Measurements from ENCODE around the gene TPST1.
A peak's percentile ranks its signal among the peaks of the same experiment; 100 is the strongest.

The TPST1 gene

DNA sequence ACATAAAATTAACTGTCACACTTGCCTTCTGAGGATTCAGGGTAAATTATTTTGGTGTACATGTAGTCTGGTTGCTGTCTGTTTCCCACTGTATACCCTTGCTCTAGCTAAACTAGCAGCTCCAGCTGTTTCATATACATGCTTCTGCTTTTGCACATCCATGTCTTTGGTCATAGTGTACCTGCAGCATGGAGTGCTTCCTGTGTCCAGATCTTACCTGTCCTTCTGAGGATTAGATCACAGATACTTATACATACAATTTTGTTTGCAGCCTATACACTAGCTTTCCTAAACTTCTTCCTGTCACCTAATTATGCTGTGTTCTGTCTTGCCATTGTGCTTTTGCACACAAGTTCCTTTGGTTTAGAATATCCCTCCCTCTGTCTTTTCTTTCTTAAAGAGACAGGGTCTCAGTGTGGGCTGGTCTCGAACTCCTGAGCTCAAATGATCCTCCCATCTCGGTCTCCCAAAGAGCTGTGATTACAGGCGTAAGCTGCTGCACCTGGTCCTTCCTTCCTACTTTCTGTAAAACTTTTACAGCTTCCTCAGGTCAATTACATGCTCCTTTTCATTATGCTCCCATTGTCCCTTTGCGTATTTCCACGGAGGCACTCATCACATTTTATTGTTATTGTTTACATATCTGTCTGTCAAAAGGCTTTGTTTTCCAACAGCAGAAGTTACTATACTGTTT, 33.8 kb downstream of the TPST1 start:
- no peak for DNase-seq (ENCODE audit: low read depth)
- TF ChIP-seq, protein P1, sequence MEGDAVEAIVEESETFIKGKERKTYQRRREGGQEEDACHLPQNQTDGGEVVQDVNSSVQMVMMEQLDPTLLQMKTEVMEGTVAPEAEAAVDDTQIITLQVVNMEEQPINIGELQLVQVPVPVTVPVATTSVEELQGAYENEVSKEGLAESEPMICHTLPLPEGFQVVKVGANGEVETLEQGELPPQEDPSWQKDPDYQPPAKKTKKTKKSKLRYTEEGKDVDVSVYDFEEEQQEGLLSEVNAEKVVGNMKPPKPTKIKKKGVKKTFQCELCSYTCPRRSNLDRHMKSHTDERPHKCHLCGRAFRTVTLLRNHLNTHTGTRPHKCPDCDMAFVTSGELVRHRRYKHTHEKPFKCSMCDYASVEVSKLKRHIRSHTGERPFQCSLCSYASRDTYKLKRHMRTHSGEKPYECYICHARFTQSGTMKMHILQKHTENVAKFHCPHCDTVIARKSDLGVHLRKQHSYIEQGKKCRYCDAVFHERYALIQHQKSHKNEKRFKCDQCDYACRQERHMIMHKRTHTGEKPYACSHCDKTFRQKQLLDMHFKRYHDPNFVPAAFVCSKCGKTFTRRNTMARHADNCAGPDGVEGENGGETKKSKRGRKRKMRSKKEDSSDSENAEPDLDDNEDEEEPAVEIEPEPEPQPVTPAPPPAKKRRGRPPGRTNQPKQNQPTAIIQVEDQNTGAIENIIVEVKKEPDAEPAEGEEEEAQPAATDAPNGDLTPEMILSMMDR (IDR thresholded peaks at IDR 0.05; ENCODE audit: insufficient read depth, low read depth, low read length, missing control alignments) = no peak
- no peak overlapping the region for H3K4me3 ChIP-seq (ENCODE audit: low read length)

DNA sequence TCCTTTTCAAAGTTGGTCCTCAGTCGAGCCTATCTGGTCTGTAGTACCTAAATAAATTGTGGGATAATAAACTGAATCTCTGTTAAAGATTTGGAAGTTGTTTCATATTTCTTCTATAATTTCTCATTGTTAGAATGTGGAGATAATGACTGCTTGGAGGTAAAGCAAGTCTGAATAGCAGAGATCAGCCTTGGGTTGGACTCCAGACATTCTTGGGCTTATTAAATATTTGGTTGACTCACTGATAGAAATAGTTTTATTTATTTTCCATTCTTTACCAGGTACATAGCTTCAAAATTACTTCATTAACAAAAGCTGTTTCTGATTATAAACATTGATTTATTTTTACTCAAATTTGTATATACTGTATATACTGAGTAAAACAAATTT, 34.3 kb downstream of the TPST1 start:
- TF ChIP-seq, protein P1 (IDR thresholded peaks at IDR 0.05; ENCODE audit: insufficient read depth, low read depth, low read length, missing control alignments) = no peak
- no peak for DNase-seq (ENCODE audit: low read depth)
- no peak overlapping the region for H3K4me3 ChIP-seq (ENCODE audit: low read length)

DNA sequence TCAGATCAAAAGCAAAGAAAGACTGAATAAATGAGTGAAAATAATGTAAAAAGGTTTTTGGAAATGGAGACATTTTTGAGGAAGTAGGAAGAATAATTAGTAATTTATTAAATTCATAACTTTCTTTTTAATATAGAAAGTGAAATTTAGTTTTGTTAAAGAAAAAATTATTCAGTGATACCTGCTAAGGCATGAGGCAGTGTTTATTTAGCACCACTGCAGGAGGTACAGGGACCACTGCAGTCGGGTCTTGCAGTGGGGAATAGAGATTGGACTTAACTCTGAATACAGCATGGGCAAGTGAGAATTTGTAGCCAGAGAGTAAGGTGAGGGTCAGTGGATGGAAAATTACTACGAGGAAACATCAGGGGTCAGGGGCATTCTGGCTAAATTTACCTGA, 39.9 kb downstream of the TPST1 start:
- TF ChIP-seq, protein P1 (IDR thresholded peaks at IDR 0.05; ENCODE audit: insufficient read depth, low read depth, low read length, missing control alignments) = no peak
- no peak overlapping the region for H3K4me3 ChIP-seq (ENCODE audit: low read length)

DNA sequence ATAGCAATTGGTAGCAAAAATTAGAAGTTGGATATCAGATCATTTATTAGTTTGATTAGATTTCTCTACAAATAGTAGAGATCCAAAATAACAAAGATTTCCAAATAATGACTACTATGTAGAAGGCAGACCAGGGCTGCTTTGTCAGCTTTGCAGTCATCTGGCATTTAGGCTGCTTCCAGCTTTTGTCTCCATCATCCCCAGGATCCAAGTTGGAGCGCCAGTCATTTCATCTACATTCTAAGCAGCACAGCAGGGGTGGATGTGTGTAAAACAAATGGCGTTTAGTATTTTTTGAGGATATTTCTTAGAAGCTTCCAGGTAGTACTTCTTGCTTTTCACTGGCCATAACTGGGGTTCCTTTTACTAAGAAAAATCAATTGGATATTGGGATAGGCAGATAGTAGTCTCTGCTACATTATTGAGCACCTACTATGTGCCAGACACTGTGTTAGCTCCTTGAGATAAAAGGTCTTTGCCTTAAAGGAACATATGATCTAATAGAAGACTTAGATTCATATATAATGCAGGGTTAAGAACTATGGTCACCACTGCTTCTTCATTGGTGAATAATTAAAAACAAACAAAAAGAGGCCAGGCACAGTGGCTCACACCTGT, 41.5 kb downstream of the TPST1 start:
- TF ChIP-seq, protein P1 (IDR thresholded peaks at IDR 0.05; ENCODE audit: insufficient read depth, low read depth, low read length, missing control alignments) = no peak
- no peak for DNase-seq (ENCODE audit: low read depth)
- no peak overlapping the region for H3K4me3 ChIP-seq (ENCODE audit: low read length)

More for the DNA sequence above, 39.9 kb downstream of the TPST1 start:
- no peak for DNase-seq (ENCODE audit: low read depth)

DNA sequence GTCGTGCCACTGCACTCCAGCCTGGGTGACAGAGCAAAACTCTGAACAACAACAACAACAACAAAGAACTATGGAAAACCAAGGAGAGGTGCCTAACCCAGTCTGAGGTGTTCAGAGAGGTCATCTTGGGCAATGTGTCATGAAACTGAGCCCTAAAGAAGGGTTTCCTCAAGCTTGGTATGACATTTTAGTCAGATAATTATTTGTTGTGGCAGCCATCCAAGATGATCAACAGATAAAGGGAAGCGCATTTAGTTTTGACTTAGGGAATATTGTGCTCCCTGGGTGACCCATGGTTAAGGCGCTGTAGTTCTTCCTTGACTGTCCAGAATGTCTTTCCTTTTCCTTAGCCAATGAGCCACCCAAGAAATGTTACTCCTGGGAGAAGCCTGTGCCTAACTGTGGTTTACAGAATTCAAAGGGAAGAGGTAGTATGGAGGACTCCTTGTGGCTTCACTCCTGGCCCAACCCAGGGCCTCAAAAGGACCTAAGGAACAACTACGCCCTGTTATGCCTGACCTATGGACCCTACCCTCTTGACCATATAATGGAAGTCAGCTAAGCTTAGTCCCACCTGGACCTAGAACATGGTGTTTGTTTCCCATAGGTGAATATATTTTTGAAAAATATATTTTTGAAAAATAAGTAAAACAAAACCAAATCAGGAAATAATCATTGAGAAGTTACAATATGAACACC, 42.4 kb downstream of the TPST1 start:
- TF ChIP-seq, protein P1 (IDR thresholded peaks at IDR 0.05; ENCODE audit: insufficient read depth, low read depth, low read length, missing control alignments) = no peak

DNA sequence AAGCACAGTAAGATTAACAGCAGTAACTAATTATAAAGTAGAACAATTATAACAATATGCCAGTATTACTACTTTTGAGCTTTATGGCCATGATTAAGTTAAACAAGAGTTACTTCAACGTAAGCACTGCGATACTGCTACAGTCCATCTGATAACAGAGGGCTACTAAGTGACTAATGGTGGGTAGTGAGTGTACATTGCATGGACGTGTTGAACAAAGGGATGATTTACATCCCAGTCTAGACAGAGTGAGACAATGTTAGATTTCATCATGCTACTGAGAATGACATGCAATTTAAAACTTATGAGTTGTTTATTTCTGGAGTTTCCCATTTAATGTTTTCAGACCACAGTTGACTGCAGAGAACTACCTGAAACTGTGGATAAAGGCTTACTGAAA, 45.6 kb downstream of the TPST1 start:
- peak; percentile 97 for DNase-seq (ENCODE audit: low read depth)
- no peak overlapping the region for H3K4me3 ChIP-seq (ENCODE audit: low read length)
- TF ChIP-seq, protein P1 (IDR thresholded peaks at IDR 0.05; ENCODE audit: insufficient read depth, low read depth, low read length, missing control alignments) = no peak

More for the DNA sequence above, 42.4 kb downstream of the TPST1 start:
- DNase-seq (ENCODE audit: low read depth) = peak; percentile 49
- H3K4me3 ChIP-seq (ENCODE audit: low read length) = no peak overlapping the region

All from epithelial cell of esophagus (primary cell).